TTC549 (cell line): ENCODE results near the gene KRTAP3-3.
"Not testable (repeated sequence)": the region's sequence is repeated elsewhere in the genome, so short reads cannot be mapped to it uniquely, and the experiment has no call there.

ENCODE experiments used
- FAIRE-seq: peaks from 2 replicates; lab custom pipeline; 2012; peaks lifted over from hg19 to GRCh38; lab: Jason Lieb, UNC

Gene KRTAP3-3

DNA sequence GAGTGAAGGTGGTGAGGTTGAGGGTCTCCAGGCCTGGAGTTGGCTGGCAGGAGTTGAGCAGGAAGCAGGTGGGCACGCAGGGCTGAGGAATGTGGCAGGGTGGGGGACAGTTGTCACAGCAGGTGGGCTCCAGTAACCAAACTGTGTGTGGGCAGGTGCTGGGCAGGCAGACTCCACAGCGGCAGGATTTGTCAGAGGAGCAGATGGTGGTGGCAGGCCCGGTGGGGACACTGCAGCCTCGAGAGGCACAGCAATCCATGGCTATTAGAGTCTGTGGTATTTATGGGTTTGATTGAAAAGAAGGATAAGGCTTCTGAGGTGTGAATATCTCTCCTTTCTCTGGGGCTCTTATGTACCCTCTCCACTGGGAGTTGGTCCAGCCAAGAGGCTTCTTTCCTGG lies at the start of gene KRTAP3-3:
TSS of gene KRTAP3-3 (minus strand) at position 326 of the 400 bp plus-strand sequence. CDS start at position 259, 67 bp downstream.
- FAIRE-seq: no peak

DNA sequence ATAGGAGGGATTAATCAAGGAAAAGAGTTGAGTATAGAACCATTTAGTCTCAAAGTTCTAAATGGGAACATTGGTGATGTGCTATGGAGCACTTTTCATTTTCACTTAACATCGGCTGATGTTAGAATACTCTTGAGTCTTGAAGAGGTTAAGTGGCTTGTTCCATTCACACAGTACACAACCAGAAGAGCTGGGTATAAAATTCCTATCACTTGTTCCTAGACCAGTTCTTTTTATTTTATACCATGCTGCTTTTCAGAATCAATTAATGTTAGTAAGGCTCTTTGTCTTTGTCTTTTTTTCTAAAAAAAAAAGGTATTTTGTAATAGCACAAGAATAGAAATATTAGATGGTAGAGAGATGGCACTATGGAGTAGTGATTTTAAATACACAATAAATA lies 49.0 kb upstream of the KRTAP3-3 start:
- FAIRE-seq: no peak

DNA sequence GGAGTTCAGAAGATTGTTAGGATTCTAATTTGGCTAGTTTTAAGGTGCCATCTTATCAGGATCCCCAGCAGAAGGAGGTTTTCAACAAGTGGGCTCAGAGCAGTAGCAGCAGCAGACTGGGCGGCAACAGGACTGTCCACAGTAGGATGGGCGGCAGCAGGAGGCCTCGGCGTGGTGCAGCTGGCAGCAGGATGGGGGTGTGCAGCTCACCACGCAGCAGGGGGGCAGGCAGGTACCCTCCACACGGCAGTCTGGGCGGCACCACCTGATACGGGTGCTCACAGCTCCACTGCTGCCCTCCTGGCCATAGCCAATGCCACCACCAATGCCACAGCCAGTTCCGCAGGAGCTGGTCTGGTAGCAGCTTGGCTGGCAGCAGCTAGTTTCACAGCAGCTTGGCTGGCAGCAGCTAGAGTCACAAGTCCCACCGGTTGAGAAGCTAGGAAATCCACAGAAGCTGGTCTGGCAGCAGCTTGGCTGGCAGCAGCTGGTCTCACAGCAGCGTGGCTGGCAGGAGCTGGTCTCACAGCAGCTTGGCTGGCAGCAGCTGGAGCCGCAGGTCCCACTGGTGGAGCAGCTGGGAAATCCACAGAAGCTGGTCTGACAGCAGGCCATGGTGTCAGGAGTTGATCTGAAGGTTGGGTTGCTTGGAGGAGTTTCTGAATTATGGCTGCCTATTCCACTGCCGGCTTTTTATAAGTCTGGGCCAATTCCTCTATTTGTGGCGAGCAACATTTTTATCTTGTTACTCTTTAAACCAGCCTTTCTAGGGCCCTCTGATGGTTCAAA lies 47.0 kb upstream of the KRTAP3-3 start, which contains the start of gene KRTAP1-1:
TSS of gene KRTAP1-1 (minus strand) at position 668 of the 789 bp plus-strand sequence. CDS start at position 615, 53 bp downstream.
- FAIRE-seq: not testable (repeated sequence)

DNA sequence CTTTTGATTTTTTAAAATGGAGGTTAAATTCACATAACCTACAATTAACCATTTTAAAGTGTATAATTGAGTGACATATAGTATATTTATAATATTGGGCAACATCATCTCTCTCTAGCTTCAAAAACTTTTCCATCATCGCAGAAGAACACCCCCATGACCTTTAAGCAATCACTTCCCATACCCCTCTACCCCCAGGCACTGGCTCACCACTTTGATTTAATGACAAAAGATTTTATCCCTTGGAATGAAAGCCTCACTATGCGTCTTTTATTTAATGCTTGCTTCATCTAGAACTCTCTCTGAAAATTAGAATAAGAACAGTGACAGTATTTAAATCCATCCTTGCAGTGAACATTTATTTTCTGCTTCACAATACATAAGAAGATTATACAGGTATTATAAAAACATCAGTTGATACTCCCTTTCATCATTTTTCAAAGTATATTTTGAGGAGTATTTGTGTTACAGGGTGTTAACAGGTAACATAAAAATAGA lies 43.9 kb upstream of the KRTAP3-3 start:
- FAIRE-seq: no peak

DNA sequence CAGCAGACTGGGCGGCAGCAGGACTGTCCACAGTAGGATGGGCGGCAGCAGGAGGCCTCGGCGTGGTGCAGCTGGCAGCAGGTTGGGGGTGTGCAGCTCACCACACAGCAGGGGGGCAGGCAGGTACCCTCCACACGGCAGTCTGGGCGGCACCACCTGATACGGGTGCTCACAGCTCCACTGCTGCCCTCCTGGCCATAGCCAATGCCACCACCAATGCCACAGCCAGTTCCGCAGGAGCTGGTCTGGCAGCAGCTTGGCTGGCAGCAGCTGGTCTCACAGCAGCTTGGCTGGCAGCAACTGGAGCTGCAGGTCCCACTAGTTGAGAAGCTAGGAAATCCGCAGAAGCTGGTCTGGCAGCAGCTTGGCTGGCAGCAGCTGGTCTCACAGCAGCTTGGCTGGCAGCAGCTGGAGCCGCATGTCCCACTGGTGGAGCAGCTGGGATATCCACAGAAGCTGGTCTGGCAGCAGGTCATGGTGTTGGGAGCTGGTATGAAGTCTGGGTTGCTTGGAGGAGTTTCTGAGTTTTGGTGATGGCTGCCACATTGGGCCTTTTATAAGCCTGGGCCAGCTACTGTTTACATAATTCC lies 40.5 kb upstream of the KRTAP3-3 start, which contains the start of gene KRTAP1-3:
TSS of gene KRTAP1-3 (minus strand) at position 529 of the 590 bp plus-strand sequence. CDS start at position 476, 53 bp downstream.
- not testable (repeated sequence) for FAIRE-seq

DNA sequence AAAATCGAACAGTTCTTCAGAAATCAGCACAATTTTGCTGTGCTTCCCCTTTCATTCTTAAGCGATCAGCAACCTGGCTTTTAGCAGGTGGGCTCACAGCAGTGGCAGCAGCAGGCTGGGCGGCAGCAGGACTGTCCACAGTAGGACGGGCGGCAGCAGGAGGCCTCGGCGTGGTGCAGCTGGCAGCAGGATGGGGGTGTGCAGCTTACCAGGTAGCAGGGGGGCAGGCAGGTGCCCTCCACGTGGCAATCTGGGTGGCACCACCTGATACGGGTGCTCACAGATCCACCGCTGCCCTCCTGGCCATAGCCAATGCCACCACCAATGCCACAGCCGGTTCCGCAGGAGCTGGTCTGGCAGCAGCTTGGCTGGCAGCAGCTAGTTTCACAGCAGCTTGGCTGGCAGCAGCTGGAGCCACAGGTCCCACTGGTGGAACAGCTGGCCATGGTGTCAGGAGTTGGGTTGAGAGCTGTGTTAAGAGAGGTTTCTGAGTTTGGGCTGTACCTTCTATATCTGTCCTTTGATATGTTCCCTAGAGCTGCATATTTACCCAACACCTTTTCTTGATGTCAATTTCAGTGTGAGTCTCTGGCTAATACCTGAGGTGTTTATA lies 35.8 kb upstream of the KRTAP3-3 start, which contains the start of gene KRTAP1-4:
TSS of gene KRTAP1-4 (minus strand) at position 563 of the 613 bp plus-strand sequence. CDS start at position 446, 117 bp downstream.
- no peak for FAIRE-seq

DNA sequence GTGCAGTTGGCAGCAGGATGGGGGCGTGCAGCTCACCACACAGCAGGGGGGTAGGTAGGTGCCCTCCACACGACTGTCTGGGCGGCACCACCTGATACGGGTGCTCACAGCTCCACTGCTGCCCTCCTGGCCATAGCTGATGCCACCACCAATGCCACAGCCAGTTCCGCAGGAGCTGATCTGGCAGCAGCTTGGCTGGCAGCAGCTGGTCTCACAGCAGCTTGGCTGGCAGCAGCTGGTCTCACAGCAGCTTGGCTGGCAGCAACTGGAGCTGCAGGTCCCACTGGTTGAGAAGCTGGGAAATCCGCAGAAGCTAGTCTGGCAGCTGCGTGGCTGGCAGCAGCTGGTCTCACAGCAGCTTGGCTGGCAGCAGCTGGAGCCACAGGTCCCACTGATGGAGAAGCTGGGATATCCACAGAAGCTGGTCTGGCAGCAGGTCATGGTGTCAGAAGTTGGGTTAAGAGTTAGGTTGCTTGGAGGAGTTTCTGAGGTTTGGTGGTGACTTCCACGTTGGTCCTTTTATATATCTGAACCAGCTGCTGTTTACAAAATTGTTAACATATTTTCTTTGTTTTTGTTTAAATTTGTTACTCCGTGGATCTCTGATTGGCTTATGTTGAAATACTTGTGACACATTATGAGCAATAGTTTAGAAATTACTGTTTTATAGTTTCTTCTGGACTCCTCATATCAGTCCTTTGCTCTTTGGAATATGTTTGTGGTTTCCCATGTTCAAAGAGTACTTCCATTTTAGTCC lies 32.9 kb upstream of the KRTAP3-3 start, which contains the start of gene KRTAP1-5:
TSS of gene KRTAP1-5 (minus strand) at position 494 of the 757 bp plus-strand sequence. CDS start at position 441, 53 bp downstream.
- FAIRE-seq: no peak

DNA sequence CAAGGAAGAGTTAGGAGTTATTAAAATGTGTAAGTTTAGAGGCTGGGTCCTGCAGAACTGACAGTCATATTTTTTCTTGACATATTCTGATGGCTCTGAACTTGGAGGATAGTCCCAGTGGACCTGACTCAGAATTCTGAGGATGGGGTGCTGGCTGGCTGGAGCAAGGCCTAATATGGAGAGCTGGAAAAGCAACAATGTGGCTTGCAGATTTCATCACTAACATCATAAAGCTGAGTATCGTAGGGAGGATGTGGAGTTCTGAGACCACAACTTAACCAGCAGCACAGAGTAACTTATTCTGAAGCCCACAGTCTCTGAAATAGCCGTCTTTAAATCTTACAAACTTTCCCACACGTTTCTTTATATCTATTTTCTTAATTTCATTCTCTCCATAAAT lies 30.7 kb upstream of the KRTAP3-3 start:
- FAIRE-seq: no peak

DNA sequence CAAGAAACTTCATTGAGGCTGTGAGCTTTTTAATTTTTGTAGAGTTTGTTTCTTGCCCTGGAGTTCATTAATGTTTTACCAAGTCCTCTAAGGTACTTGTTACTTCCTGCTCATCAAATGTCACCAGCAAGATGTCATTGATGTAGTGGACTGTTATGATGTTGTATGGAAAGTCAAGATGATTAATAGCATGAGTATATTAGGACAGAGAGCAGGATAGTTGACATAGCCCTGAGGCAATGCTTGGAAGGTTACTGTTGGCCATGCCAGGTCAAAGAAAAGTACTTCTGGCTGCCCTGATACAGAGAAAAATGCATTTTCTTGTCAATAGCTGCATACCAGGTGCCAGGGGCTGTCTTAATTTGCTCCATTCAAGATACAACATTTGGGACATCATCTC lies 26.4 kb upstream of the KRTAP3-3 start:
- no peak for FAIRE-seq

DNA sequence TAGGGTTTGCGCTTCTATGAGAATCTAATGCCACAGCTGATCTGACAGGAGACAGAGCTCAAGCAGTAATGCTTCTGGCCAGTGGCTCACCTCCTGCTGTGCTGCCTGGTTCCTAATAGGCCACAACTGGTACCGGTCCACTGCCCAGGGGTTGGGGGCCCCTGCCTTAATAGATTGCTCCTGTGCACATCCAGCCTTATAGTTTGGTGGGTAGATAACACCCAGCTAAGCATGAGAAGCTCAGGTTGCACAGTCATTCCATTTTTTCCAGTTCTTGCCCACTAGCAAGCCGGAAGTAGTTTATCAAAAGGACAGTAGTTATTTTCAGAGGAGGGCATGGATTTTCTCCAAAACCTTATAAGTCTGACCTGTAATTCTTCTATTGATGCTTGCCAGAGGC lies 25.5 kb upstream of the KRTAP3-3 start:
- no peak for FAIRE-seq

DNA sequence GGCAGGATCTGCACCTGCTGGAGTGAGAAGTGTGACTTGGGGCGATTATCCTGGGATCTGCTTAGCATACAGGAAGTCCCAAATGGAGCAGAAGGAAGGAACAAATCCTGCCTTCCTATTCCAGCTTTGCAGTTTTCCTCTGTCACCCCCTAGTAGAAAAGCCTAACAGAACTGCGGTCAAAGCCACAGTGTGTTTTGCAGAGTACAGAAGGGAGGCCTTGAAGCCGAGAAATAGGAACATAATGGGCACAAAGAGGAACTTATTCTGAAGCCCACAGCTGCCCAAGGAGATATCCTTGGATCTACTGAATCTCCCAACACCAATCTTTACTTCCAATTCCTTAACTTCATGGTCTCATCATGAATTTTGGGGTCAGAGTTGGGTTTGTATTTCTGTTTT lies 24.6 kb upstream of the KRTAP3-3 start:
- no peak for FAIRE-seq

DNA sequence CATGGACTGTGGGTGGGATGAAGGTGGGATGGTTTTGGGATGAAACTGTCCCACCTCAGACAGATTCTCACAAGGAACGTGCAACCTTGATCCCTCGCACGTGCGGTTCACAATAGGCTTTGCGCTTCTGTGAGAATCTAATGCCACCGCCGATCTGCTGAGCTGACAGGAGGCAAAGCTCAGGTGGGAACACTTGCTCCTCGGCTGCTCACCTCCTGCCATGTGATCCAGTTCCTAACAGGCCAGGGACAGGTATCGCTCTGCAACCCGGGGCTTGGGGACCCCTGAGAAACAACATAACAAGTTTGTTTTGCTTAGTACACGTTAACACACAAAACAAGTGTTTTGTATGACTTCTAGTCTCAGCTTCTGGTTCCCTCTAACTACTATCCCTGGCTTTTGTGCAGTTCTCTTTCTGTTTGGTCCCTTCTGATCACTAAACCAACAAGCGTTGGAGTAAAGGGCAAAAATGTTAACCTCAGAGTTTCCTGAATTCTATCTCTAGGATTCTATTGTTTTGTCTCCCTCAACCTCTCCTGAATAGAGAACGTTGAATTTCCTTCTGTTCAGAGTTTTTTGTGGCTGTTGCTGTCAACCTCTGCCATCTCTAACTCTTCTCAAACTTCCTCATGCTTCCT lies 22.7 kb upstream of the KRTAP3-3 start:
- no peak for FAIRE-seq

DNA sequence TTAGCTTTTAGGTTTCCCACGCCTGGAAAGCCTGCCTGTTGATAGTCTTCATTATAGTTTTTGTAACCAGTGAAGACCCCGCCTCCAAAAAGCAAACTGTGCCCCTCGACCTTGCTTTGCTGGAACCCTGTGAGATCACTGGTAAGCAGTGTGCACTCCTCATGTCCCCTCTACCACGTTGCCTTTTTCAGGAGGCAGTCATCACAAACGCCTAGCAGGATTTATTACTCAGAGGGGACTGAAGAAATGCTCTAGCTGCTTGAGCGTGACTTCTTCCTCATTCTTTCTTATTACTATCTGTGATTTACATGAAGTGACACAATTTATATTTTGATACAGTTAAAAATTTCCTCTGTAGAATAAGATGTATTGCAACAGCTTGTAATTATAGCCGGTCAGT lies 21.5 kb upstream of the KRTAP3-3 start:
- FAIRE-seq: no peak

DNA sequence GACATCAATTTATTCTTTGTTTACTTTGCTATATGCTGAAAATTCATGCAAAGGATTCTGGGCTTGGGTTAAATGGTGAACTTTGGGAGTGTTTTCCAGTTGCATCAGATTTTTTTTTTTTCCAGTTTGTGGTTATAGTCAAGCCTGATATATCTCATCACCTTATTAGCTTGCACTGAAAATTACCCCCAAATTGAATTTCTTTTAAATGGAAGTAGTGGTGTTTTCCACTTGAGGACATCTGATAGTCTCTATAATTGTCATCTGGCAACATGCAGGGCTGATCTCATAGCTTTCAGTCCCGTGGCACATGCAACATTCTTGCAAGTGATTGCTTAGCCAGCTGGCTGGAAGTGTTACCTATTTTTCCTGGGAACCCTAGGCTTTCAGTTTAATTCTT lies 19.6 kb upstream of the KRTAP3-3 start:
- FAIRE-seq: no peak

DNA sequence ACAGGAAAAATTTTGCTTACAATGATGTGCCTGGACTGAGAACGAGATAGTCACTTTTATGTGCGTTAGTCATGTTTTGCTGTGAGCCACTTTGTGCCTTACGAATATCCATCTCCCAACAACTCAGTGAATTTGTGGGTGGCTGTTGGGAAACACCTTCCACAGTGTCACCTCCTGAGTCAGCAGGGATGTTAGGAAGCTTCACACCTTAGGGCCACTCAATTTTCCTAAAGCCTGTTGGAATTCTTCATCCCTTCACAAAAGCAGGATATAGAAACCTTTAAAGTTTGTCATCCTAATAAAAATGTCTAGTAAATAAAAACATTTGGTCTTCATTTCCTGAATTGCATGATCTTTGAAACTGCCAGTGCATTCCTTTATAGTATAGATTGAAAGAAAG lies 19.2 kb upstream of the KRTAP3-3 start:
- no peak for FAIRE-seq

DNA sequence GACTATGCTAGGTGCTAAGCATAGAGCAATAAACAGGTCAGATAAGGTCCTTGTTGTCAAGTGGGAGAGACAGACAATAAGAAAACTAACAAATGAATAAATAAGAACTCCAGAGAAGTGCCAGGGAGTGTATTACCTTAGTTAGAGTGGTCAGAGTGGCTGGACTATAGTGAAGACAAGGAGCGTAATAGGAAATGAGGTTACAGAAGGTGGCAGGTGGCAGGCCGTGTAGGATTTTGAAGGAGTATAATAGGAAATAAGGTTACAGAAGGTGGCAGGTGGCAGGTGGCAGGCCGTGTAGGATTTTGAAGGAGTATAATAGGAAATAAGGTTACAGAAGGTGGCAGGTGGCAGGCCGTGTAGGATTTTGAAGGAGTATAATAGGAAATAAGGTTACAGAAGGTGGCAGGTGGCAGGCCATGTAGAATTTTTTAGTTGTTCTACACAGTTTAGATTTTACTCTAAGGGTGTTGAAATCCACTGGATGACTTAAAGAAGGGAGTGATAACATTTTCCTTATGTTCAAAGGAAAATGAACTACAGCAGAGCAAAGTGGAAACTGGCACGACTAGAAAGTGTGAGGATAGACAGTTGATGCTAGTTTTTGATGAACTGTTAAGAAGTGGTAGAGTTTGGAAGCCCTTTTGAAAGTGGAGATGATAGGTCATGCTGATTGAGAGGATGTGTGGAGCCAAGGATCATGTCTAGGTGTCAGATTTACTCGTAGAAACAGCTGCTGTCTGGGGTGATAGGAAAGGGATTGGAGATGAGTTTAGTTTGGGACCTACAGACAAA lies 18.6 kb upstream of the KRTAP3-3 start:
- no peak for FAIRE-seq

DNA sequence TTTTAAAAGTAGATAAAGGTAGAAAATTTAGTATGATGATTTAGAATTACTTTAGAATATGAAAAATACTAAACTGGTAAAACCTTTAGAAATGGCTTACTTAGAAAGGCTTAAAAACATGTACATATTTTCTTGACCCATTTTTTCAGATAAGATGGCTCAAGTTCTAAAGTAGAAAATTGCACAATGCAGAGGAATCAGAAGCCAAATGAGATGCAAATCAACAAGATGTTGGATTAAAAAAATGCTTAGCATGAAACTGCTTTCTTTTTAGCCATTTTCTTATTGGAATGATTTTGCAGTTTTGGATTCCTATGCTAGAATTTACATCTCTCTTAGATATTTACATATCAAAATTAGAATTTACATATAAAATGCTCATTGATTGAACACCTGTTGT lies 16.5 kb upstream of the KRTAP3-3 start:
- FAIRE-seq: no peak

DNA sequence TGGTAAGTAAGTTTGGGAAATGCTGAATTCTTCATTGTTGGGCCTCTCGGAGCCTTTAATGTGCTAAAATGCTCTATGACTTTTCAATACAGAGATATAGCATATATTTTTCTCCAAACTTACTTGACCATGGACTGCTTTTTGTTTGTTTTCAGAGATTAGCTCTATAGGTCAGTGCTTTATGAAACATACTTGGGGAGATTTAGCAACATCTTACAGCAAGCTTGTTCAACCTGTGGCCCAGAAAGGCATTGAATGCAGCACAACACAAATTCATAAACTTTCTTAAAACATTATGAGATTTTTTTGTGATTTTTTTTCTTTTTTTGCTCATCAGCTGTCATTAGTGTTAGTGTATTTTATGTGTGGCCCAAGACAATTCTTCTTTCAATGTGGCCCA lies 16.0 kb upstream of the KRTAP3-3 start:
- FAIRE-seq: no peak

DNA sequence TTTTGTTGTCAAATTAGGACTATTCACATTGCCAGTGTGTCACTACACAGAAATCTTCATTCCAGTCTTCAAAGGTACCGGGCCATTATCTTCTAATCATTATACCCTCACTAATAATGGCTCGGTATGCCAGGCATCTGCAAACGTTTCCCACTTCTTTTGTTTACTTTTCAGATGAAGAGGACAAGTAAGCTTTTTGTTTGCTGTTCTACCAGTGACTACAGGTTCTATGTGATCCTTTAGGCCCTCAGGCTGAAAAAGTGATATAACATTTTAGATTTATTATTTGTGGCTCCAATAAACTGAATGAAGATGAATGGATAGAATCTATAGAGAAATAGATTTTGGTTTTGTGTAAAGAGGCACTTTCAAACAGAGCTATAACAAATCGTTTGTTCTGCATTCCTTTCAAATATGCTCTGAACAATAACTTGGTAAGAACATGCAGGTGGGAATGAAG lies 15.4 kb upstream of the KRTAP3-3 start:
- FAIRE-seq: no peak

DNA sequence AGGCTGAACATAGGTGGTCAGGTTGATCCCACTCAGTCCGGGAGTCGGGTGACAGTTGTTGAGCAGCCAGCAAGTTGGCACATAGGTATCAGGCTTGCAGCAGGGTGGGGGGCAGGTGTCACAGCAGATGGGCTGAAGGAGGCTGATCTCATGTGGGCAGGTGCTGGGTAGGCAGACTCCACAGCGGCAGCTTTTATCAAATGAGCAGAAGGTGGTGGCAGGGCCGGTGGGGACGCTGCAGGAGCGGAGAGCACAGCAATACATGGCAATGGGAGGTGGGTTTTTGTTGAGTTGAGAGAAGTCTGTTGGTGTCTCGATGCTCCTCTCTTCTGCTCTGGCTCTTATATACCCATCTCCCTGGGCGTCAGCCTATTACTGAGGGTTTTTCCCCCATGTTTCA lies 14.8 kb upstream of the KRTAP3-3 start, which contains the start of gene KRTAP3-1:
TSS of gene KRTAP3-1 (minus strand) at position 318 of the 400 bp plus-strand sequence. CDS start at position 264, 54 bp downstream.
- no peak for FAIRE-seq
